ENCODE measurements around the gene TMEM156.

The TMEM156 gene

GRCh38 chr4:38980903-38981676 is 51.1 kb downstream of the TMEM156 start:
- Histone ChIP-seq H3K27ac (ENCODE audit: poor library complexity, severe bottlenecking) (no peak overlapping the region), H3K27me3 (ENCODE audit: insufficient read depth, poor library complexity, severe bottlenecking) (no peaks in the 10 kb centered on the region), H3K9me3 (ENCODE audit: severe bottlenecking) (no peaks in the 10 kb centered on the region), H3K36me3 (ENCODE audit: low read depth) (peaks cover 37% of the 10 kb centered on the region), H3K4me3 (ENCODE audit: severe bottlenecking) (no peak overlapping the region), H3K4me1 (ENCODE audit: insufficient read depth, poor library complexity, severe bottlenecking) (no peaks in the 10 kb centered on the region)
- no peak for ATAC-seq (ENCODE audit: low read depth)
- no peak for TF ChIP-seq CTCF (IDR thresholded peaks at IDR 0.05; ENCODE audit: poor library complexity, severe bottlenecking)
- no peak for DNase-seq (ENCODE audit: low spot score)

GRCh38 chr4:38979511-38980230 is 52.5 kb downstream of the TMEM156 start:
- no peak for TF ChIP-seq CTCF (IDR thresholded peaks at IDR 0.05; ENCODE audit: poor library complexity, severe bottlenecking)

DNA sequence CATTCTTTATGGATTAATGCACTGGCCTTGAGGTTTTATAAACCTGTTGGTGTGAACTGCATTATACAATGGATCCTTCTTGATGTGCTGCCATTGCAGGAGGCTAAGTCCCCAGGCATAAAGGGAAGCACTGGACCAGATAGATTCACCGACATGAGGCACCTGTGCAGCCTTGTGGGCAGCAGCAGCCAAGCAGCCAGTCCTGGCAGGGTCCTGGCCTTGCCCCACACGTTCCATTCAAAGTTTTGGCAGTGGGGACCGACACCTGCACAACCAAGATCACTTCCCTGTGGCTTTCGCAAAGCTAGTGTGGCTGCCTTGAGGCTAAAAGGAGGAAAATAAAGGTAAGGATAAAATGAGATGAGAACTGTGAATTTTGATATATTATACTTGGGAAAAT is 53.1 kb downstream of the TMEM156 start:
- TF ChIP-seq CTCF (IDR thresholded peaks at IDR 0.05; ENCODE audit: poor library complexity, severe bottlenecking), result no peak
- Histone ChIP-seq H3K27ac (ENCODE audit: poor library complexity, severe bottlenecking) (no peak overlapping the region), H3K36me3 (ENCODE audit: low read depth) (peaks cover 19% of the 10 kb centered on the region), H3K9me3 (ENCODE audit: severe bottlenecking) (no peaks in the 10 kb centered on the region), H3K4me1 (ENCODE audit: insufficient read depth, poor library complexity, severe bottlenecking) (no peaks in the 10 kb centered on the region), H3K27me3 (ENCODE audit: insufficient read depth, poor library complexity, severe bottlenecking) (no peaks in the 10 kb centered on the region), H3K4me3 (ENCODE audit: severe bottlenecking) (no peak overlapping the region)
- DNase-seq (ENCODE audit: low spot score) (no peak), ATAC-seq (ENCODE audit: low read depth) (no peak)

More at GRCh38 chr4:38979511-38980230, 52.5 kb downstream of the TMEM156 start:
- H3K27ac ChIP-seq (ENCODE audit: poor library complexity, severe bottlenecking), result no peak overlapping the region
- no peaks in the 10 kb centered on the region for H3K9me3 ChIP-seq (ENCODE audit: severe bottlenecking)
- no peak for ATAC-seq (ENCODE audit: low read depth)
- no peaks in the 10 kb centered on the region for H3K27me3 ChIP-seq (ENCODE audit: insufficient read depth, poor library complexity, severe bottlenecking)
- H3K36me3 ChIP-seq (ENCODE audit: low read depth), result peaks cover 23% of the 10 kb centered on the region
- H3K4me3 ChIP-seq (ENCODE audit: severe bottlenecking), result no peak overlapping the region
- no peak for DNase-seq (ENCODE audit: low spot score)
- no peaks in the 10 kb centered on the region for H3K4me1 ChIP-seq (ENCODE audit: insufficient read depth, poor library complexity, severe bottlenecking)

DNA sequence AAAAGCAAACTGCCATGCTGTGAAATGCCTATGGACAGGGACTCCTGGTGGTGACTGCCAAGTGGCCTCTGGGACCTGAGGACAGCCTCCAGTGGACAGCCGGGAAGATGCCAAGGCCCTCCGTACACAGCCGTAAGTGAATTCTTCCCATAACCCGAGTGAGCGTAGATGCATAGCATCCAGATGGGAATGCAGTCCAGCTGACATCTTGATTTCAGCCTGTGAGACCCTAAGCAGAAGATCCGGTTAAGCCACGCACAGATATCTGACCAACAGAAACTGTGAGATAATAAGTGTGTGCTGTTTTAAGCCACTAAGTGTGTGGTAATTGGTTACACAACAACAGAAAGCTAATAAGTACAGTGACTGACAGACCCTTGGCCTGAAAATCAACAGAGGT is 55.9 kb downstream of the TMEM156 start:
- Histone ChIP-seq H3K9me3 (ENCODE audit: severe bottlenecking) (no peaks in the 10 kb centered on the region), H3K4me1 (ENCODE audit: insufficient read depth, poor library complexity, severe bottlenecking) (no peaks in the 10 kb centered on the region), H3K27me3 (ENCODE audit: insufficient read depth, poor library complexity, severe bottlenecking) (no peaks in the 10 kb centered on the region), H3K4me3 (ENCODE audit: severe bottlenecking) (no peak overlapping the region), H3K36me3 (ENCODE audit: low read depth) (peaks cover 9% of the 10 kb centered on the region), H3K27ac (ENCODE audit: poor library complexity, severe bottlenecking) (no peak overlapping the region)
- no peak for DNase-seq (ENCODE audit: low spot score)
- no peak for ATAC-seq (ENCODE audit: low read depth)
- TF ChIP-seq CTCF (IDR thresholded peaks at IDR 0.05; ENCODE audit: poor library complexity, severe bottlenecking), result no peak

GRCh38 chr4:38968668-38969067 is 63.5 kb downstream of the TMEM156 start:
- TF ChIP-seq CTCF (IDR thresholded peaks at IDR 0.05; ENCODE audit: poor library complexity, severe bottlenecking), result no peak
- Histone ChIP-seq H3K4me1 (ENCODE audit: insufficient read depth, poor library complexity, severe bottlenecking) (peaks cover 10% of the 10 kb centered on the region), H3K27ac (ENCODE audit: poor library complexity, severe bottlenecking) (no peak overlapping the region), H3K4me3 (ENCODE audit: severe bottlenecking) (no peak overlapping the region), H3K36me3 (ENCODE audit: low read depth) (peaks cover 28% of the 10 kb centered on the region), H3K9me3 (ENCODE audit: severe bottlenecking) (no peaks in the 10 kb centered on the region), H3K27me3 (ENCODE audit: insufficient read depth, poor library complexity, severe bottlenecking) (no peaks in the 10 kb centered on the region)
- ATAC-seq (ENCODE audit: low read depth) (no peak), DNase-seq (ENCODE audit: low spot score) (no peak)
